HFFc6 (cell line): ENCODE results near the gene FAM221B. TPM values are rescaled to one million over a fixed set of nuclear protein-coding genes. Genes with fewer than 3 reads are reported as not detected.

Source experiments
- DNase-seq: peaks from one replicate; pipeline ENCODE4 v3.0.0-alpha.2; 2018
- H3K27ac Mint-ChIP-seq: 2 replicates; pipeline ENCODE4 v1.8.0; 2020; ENCODE audit warnings: mild to moderate bottlenecking, mixed read lengths
- H3K27me3 Mint-ChIP-seq: 2 replicates; pipeline ENCODE4 v1.8.0; 2021; ENCODE audit warnings: mild to moderate bottlenecking, moderate library complexity, mixed read lengths; ENCODE audit not compliant: insufficient read depth
- H3K36me3 Mint-ChIP-seq: 2 replicates; pipeline ENCODE4 v1.8.0; 2021; ENCODE audit warnings: low read depth, mixed read lengths
- H3K4me1 Mint-ChIP-seq: 2 replicates; pipeline ENCODE4 v1.8.0; 2020; ENCODE audit warnings: low read depth, mixed read lengths
- H3K4me3 Mint-ChIP-seq: 2 replicates; pipeline ENCODE4 v1.8.0; 2020; ENCODE audit warnings: mild to moderate bottlenecking, moderate library complexity, mixed read lengths
- H3K9me3 Mint-ChIP-seq: 2 replicates; pipeline ENCODE4 v1.8.0; 2020; ENCODE audit warnings: mild to moderate bottlenecking, mixed read lengths
- total RNA-seq, 6 experiments: library from RNA; stranded (reverse); fragmentation: NEBNext Ultra II Directional; extraction: Animal tissue kit (Norgen Biotek cat#: 25700); gene quantifications; 2 replicates in 1 of 6; 3 replicates in 5 of 6; pipeline ENCODE4 v1.2.3, GENCODE V29; 2021
- TF ChIP-seq, protein P1 (sequence below): fragments of 200-600 bp; sonication (generic); IDR thresholded peaks from 2 replicates; pipeline ENCODE4 v1.5.0; 2021; ENCODE audit warnings: antibody characterized with exemption, mild to moderate bottlenecking

Gene FAM221B
- total RNA-seq, 6 experiments from 2014 or later = not detected

DNA sequence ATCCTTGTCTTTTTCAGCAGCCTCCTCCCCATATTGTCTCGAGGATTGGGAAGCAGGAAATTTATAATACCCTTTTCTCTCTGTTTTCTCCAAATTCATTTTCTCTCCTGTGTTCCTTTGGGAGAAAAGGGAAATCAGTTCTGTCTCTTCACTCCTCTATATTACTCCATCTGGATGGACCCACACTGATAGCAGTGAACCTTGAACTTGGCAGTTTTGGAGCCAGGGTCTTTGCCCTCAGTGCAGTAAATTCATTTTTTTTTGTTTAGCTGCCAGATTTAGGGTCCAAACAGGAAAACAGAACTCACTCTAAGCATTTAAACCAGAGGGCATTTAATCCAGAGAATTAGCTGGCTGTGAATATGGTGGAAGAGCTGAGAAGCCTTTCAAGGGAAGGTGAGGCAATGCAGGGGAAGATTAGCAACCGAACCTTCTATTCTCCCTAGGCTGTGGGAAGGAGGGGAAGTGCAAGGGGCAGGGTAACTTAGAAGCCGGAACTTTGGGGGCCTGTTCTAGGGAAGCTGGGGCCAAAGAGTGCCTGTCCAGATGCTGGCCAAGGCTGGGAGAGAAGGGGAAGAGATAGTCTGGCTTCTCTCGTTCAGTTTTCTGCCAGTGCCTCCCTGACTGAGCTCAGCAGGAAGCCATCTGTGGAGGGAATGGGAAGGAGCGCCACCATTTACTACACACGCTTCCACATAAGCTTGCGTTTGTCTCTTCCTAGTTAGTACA, 53.5 kb downstream of the FAM221B start:
- H3K27ac Mint-ChIP-seq = no peak overlapping the region
- H3K4me3 Mint-ChIP-seq = no peak overlapping the region
- no peaks in the 10 kb centered on the region for H3K36me3 Mint-ChIP-seq
- H3K4me1 Mint-ChIP-seq = peaks cover 10% of the 10 kb centered on the region; the same call in 1 of the 2 replicates
- no peak for DNase-seq
- TF ChIP-seq, protein P1, sequence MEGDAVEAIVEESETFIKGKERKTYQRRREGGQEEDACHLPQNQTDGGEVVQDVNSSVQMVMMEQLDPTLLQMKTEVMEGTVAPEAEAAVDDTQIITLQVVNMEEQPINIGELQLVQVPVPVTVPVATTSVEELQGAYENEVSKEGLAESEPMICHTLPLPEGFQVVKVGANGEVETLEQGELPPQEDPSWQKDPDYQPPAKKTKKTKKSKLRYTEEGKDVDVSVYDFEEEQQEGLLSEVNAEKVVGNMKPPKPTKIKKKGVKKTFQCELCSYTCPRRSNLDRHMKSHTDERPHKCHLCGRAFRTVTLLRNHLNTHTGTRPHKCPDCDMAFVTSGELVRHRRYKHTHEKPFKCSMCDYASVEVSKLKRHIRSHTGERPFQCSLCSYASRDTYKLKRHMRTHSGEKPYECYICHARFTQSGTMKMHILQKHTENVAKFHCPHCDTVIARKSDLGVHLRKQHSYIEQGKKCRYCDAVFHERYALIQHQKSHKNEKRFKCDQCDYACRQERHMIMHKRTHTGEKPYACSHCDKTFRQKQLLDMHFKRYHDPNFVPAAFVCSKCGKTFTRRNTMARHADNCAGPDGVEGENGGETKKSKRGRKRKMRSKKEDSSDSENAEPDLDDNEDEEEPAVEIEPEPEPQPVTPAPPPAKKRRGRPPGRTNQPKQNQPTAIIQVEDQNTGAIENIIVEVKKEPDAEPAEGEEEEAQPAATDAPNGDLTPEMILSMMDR = no peak
- H3K27me3 Mint-ChIP-seq = peaks cover 17% of the 10 kb centered on the region
- H3K9me3 Mint-ChIP-seq = no peaks in the 10 kb centered on the region

DNA sequence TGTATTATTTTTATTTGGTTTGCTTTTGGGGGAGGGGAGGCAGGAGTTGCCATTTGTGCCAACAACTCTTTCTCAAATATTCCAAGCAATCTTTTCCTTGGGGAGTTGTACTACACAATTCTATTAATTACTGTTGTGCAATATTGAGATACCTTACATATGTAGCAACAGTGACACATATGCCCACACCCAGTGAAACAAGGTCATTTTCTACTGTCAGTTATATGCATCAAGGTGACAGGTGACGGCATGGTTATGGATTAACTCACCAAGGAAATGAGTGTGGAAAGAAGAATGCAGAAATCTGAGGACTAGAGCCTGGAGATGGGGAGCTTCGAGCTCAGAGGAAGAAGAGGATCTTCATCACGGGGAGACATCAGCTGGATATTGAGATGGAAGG, 56.6 kb downstream of the FAM221B start:
- no peak for DNase-seq
- Mint-ChIP-seq H3K9me3 (no peaks in the 10 kb centered on the region), H3K27me3 (peaks cover 7% of the 10 kb centered on the region; the same call in 1 of the 2 replicates), H3K27ac (no peak overlapping the region), H3K4me1 (peaks cover 10% of the 10 kb centered on the region; the same call in 1 of the 2 replicates), H3K36me3 (no peaks in the 10 kb centered on the region), H3K4me3 (no peak overlapping the region)
- TF ChIP-seq, protein P1 = no peak

DNA sequence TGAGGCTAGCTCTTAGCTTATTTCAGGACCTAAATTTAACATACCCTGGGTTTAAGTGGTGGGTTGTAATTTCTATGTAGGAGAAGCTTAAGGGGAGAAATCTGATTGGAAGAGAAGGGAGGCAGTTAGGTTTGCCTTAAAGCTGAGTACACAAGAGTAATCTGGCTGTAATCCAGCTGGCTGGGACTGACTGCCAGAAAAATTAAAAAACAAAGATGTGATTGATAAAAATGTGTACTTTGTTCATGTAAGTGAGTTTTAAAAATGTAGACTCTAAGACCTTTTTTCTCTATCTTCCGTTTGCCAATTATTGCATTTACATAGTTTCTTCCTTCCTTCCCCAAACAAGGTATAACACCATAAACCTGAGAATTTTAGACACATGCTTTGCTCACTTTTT, 57.0 kb downstream of the FAM221B start:
- H3K4me1 Mint-ChIP-seq = peaks cover 10% of the 10 kb centered on the region; the same call in 1 of the 2 replicates
- H3K4me3 Mint-ChIP-seq = no peak overlapping the region
- no peak for DNase-seq
- H3K9me3 Mint-ChIP-seq = no peaks in the 10 kb centered on the region
- H3K27ac Mint-ChIP-seq = no peak overlapping the region
- no peaks in the 10 kb centered on the region for H3K36me3 Mint-ChIP-seq
- peaks cover 7% of the 10 kb centered on the region; the same call in 1 of the 2 replicates for H3K27me3 Mint-ChIP-seq
- TF ChIP-seq, protein P1 = no peak

DNA sequence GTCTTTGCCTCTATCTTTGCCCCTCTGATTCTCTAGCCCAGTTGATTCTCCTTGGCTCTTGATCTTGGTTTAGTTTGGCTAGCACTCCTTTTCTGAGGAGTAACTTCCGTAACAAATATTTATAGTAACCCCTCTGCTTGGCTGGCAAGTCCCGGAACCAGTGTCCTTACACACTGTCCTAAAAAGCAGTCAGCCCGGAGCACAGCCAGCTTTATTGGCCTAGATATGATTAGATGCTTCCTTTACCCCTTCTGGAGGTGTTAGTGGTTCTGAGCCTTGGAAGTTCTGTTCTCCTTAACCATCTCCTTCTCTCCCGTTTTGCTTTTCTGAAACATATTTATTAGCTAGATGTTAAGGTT, 57.5 kb downstream of the FAM221B start:
- Mint-ChIP-seq H3K36me3 (no peaks in the 10 kb centered on the region), H3K4me1 (peaks cover 10% of the 10 kb centered on the region; the same call in 1 of the 2 replicates), H3K27me3 (peaks cover 7% of the 10 kb centered on the region; the same call in 1 of the 2 replicates), H3K27ac (no peak overlapping the region), H3K4me3 (no peak overlapping the region), H3K9me3 (no peaks in the 10 kb centered on the region)
- TF ChIP-seq, protein P1 = no peak
- no peak for DNase-seq

DNA sequence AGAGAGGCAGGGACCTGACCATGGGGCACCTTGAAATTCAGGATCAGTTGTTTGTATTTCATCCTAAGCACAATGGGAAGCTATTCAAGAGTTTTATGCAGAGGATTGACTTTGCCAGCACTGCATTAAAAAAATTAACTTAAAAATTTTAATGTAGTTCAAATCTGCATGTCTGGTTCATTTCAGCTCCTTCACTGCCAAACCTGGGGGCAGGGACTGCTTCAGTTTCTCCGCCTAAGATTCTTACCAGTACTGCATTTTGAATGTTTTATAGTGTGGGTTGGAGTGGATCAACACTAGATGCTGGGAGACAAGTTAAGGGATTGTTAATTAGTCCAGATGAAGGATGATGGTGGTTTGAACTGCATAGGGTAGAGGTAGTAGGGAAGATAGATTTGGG, 58.8 kb downstream of the FAM221B start:
- no peak for DNase-seq
- Mint-ChIP-seq H3K36me3 (no peaks in the 10 kb centered on the region), H3K4me3 (no peak overlapping the region), H3K27me3 (peaks cover 9% of the 10 kb centered on the region), H3K4me1 (no peaks in the 10 kb centered on the region), H3K9me3 (no peaks in the 10 kb centered on the region), H3K27ac (no peak overlapping the region)
- TF ChIP-seq, protein P1 = no peak
